Endothelial cell of umbilical vein (primary cell): ENCODE measurements around the gene VSIG10L2. TPM values are rescaled to one million over a fixed set of nuclear protein-coding genes. Genes with fewer than 3 reads are reported as not detected.

Source experiments
- BruUV-seq: library from RNA; stranded (reverse); fragments of 400-500 nt; replicated peaks from 2 replicates; lab custom pipeline; 2021; lab: Mats Ljungman, UMichigan
- CTCF ChIA-PET: fragments of 300-600, 350-600 bp; sonication (Branson Sonifier 250); formaldehyde crosslinking; loops from one replicate; lab custom pipeline; 2021; ENCODE audit warnings: antibody characterized with exemption, inconsistent platforms; lab: Charles Lee
- POLR2A ChIA-PET: fragments of 300-600, 350-600 bp; sonication (Branson Sonifier 250); formaldehyde crosslinking; loops from one replicate; lab custom pipeline; 2021; ENCODE audit warnings: antibody characterized with exemption, inconsistent platforms; lab: Charles Lee
- DNase-seq: peaks from one replicate; pipeline ENCODE4 v3.0.0-alpha.2; 2011; ENCODE audit warnings: low read depth, low spot score
- FAIRE-seq: peaks from 2 replicates; lab custom pipeline; 2011; peaks lifted over from hg19 to GRCh38; lab: Jason Lieb, UNC
- H2AFZ ChIP-seq: 2 replicates; pipeline ENCODE4 v1.6.0; 2012; ENCODE audit warnings: low read depth, low read length, control low read depth, inconsistent platforms
- H3K27ac ChIP-seq: 2 replicates; pipeline ENCODE4 v1.5.1; 2011; ENCODE audit warnings: low read depth, mild to moderate bottlenecking, control low read depth, low read length, moderate library complexity; ENCODE audit not compliant: insufficient read depth
- H3K27me3 ChIP-seq, 2 experiments: 2 replicates each; pipeline versions ENCODE4 v1.6.0 to v1.6.1; 2011; ENCODE audit warnings: low read length in 2 of 2, mixed read lengths in 1 of 2; ENCODE audit not compliant: control insufficient read depth in 2 of 2, insufficient read depth in 2 of 2
- H3K36me3 ChIP-seq, 2 experiments: 2 replicates in 1 of 2; 3 replicates in 1 of 2; pipeline ENCODE4 v1.5.1; 2011; ENCODE audit warnings: low read length in 2 of 2, mild to moderate bottlenecking in 1 of 2, moderate library complexity in 1 of 2; ENCODE audit not compliant: control insufficient read depth in 2 of 2, insufficient read depth in 2 of 2; ENCODE audit errors: extremely low read depth in 1 of 2
- H3K4me1 ChIP-seq: 3 replicates; pipeline ENCODE4 v1.5.1; 2011; ENCODE audit warnings: mild to moderate bottlenecking, low read length; ENCODE audit not compliant: control insufficient read depth, insufficient read depth; ENCODE audit errors: extremely low read depth
- H3K4me2 ChIP-seq: 2 replicates; pipeline ENCODE4 v1.6.1; 2011; ENCODE audit warnings: low read length, control low read depth, mixed read lengths; ENCODE audit not compliant: insufficient read depth
- H3K4me3 ChIP-seq, 3 experiments: fragments of 200-600 bp in 1 of 3; sonication (generic), shearing (Covaris generic) in 1 of 3; replicated peaks in 1 of 3; 2 replicates each; pipeline ENCODE4 v1.5.1; 2011 to 2016; ENCODE audit warnings: control low read depth in 3 of 3, low read length in 3 of 3, mild to moderate bottlenecking in 2 of 3, inconsistent platforms in 1 of 3, low read depth in 1 of 3, moderate library complexity in 1 of 3; ENCODE audit not compliant: insufficient read depth in 1 of 3
- H3K79me2 ChIP-seq: 2 replicates; pipeline ENCODE4 v1.6.0; 2012; ENCODE audit warnings: low read length, inconsistent platforms; ENCODE audit not compliant: control insufficient read depth, insufficient read depth
- H3K9ac ChIP-seq: replicated peaks from 2 replicates; pipeline ENCODE3; 2011; ENCODE audit warnings: low read length, control low read depth; ENCODE audit not compliant: insufficient read depth; ENCODE audit errors: extremely low read depth
- H3K9me1 ChIP-seq: replicated peaks from 3 replicates; pipeline ENCODE4 v1.6.0; 2011; ENCODE audit warnings: mild to moderate bottlenecking, low read length; ENCODE audit not compliant: control insufficient read depth, insufficient read depth; ENCODE audit errors: extremely low read depth
- H3K9me3 ChIP-seq: replicated peaks from 2 replicates; pipeline ENCODE4 v1.5.1; 2012; ENCODE audit warnings: low read length, inconsistent platforms; ENCODE audit not compliant: control insufficient read depth, insufficient read depth
- H4K20me1 ChIP-seq: replicated peaks from 2 replicates; pipeline ENCODE3; 2011; ENCODE audit warnings: mild to moderate bottlenecking, low read length; ENCODE audit not compliant: control insufficient read depth, insufficient read depth; ENCODE audit errors: extremely low read depth
- CTCF ChIP-seq, 2 donors: IDR thresholded peaks; 1 replicate in 1 of 2; 2 replicates in 1 of 2; pipeline ENCODE4 v1.5.1; 2011; ENCODE audit warnings: low read length in 2 of 2, mild to moderate bottlenecking in 2 of 2, moderate library complexity in 2 of 2, control low read depth in 1 of 2, inconsistent platforms in 1 of 2, low read depth in 1 of 2; ENCODE audit not compliant: insufficient read depth in 1 of 2; ENCODE audit errors: extremely low read depth in 1 of 2
- EZH2 ChIP-seq: IDR thresholded peaks from 2 replicates; pipeline ENCODE4 v1.6.1; 2012; ENCODE audit warnings: borderline replicate concordance, low read depth, mild to moderate bottlenecking, moderate library complexity, low read length, inconsistent platforms; ENCODE audit not compliant: severe bottlenecking
- FOS ChIP-seq: IDR thresholded peaks from 2 replicates; pipeline ENCODE4 v1.6.1; 2011; ENCODE audit warnings: mild to moderate bottlenecking, low read length, moderate library complexity, borderline replicate concordance; ENCODE audit not compliant: insufficient read depth
- GATA2 ChIP-seq: IDR thresholded peaks from 2 replicates; pipeline ENCODE4 v1.7.0; 2011; ENCODE audit warnings: low read depth, mild to moderate bottlenecking, moderate library complexity, mixed read lengths, low read length; ENCODE audit not compliant: insufficient read length, insufficient read depth
- JUN ChIP-seq: IDR thresholded peaks from 2 replicates; pipeline ENCODE4 v1.6.1; 2011; ENCODE audit warnings: borderline replicate concordance, low read depth; ENCODE audit not compliant: insufficient read length, insufficient read depth
- MAX ChIP-seq: IDR thresholded peaks from 2 replicates; pipeline ENCODE4 v1.6.1; 2011; ENCODE audit not compliant: insufficient read depth, insufficient read length
- MYC ChIP-seq: IDR thresholded peaks from one replicate; pipeline ENCODE4 v1.6.1; 2011; ENCODE audit warnings: mild to moderate bottlenecking, low read depth, low read length
- POLR2A ChIP-seq: IDR thresholded peaks from 2 replicates; pipeline ENCODE4 v1.6.1; 2012; ENCODE audit warnings: low read depth, mild to moderate bottlenecking, control low read depth, low read length
- POLR2AphosphoS5 ChIP-seq: IDR thresholded peaks from 2 replicates; pipeline ENCODE4 v1.6.1; 2012; ENCODE audit warnings: low read depth, mild to moderate bottlenecking, control low read depth, low read length, moderate library complexity; ENCODE audit not compliant: insufficient read depth
- dilution Hi-C: fragments of 300-500 bp; cut with MboI; formaldehyde crosslinking; loops from one replicate; pipeline ENCODE4 v1.15.0; 2019; ENCODE audit warnings: low sequenced_read_pairs; ENCODE audit not compliant: extremely low pct_ligation_motif_present
- intact Hi-C: fragments of 100-400 bp; cut with micrococcal nuclease; formaldehyde crosslinking; loops from one replicate; pipeline ENCODE4 v1.10.0; 2022
- polyA plus RNA-seq, 4 experiments: library from polyadenylated mRNA; depleted of rRNA in 3 of 4; stranded (reverse) in 3 of 4; unstranded in 1 of 4; fragments of >200 nt; gene quantifications; 2 replicates each; pipeline versions ENCODE4 v1.2.1 to v1.2.3, GENCODE V29; 2011 to 2012; ENCODE audit warnings: missing spikeins in 1 of 4
- total RNA-seq: library from RNA; stranded (reverse); gene quantifications from 2 replicates; pipeline ENCODE4 v1.2.3, GENCODE V29; 2021

VSIG10L2 gene
- total and polyA plus RNA-seq, 2 donors (not counting 3 experiments of a cell fraction or from before 2014, with no cell fraction given), result not detected

- intact Hi-C loops, result no loop called here
- H3K9me1 ChIP-seq, result no peaks in the 10 kb centered on the region
- TF ChIP-seq CTCF (IDR thresholded peaks at IDR 0.05; ENCODE audit: extremely low read depth in 1 of 2, insufficient read depth in 1 of 2, low read depth in 1 of 2, low read length in 2 of 2), result no peak
- TF ChIP-seq GATA2, result no peak
- no peak for TF ChIP-seq MYC
- no peak for TF ChIP-seq JUN
- TF ChIP-seq POLR2A, result no peak
- TF ChIP-seq MAX, result no peak
- no peak for TF ChIP-seq EZH2
- no peak for TF ChIP-seq POLR2AphosphoS5
- TF ChIP-seq FOS, result no peak
Measured at GRCh38 chr11:125977333-125977732, 31.5 kb downstream of the VSIG10L2 start.

More at GRCh38 chr11:125977333-125977732, 31.5 kb downstream of the VSIG10L2 start:
- DNase-seq (no peak), FAIRE-seq (no peak)
- no peaks in the 10 kb centered on the region for H3K4me1 ChIP-seq
- H3K4me2 ChIP-seq, result no peak overlapping the region
- no peaks in the 10 kb centered on the region for H4K20me1 ChIP-seq
- no peaks in the 10 kb centered on the region for H3K36me3 ChIP-seq
- BruUV-seq, result no TSS peak
- no peak overlapping the region for H2AFZ ChIP-seq
- no peaks in the 10 kb centered on the region for H3K79me2 ChIP-seq
- CTCF ChIA-PET, result no interaction called here
- H3K9me3 ChIP-seq, result no peaks in the 10 kb centered on the region
- no peak overlapping the region for H3K27ac ChIP-seq
- dilution Hi-C loops, result no loop called here
- POLR2A ChIA-PET, result no interaction called here
- H3K4me3 ChIP-seq, result no peak overlapping the region
- H3K9ac ChIP-seq, result no peak overlapping the region
- H3K27me3 ChIP-seq, result no peaks in the 10 kb centered on the region
